Loucy (cell line): ENCODE results near the gene FXYD2.

Source experiments
- EZH2phosphoT487 ChIP-seq: fragments of 200-600 bp; IDR thresholded peaks from 2 replicates; pipeline ENCODE4 v1.6.1; 2018; ENCODE audit warnings: antibody characterized with exemption, mild to moderate bottlenecking, moderate library complexity, borderline replicate concordance
- TF ChIP-seq, protein P1 (sequence below): fragments of 200-600 bp; sonication (generic); conservative IDR thresholded peaks from 2 replicates; pipeline ENCODE4 v1.5.1; 2014; ENCODE audit warnings: mild to moderate bottlenecking, antibody characterized with exemption, low read length

DNA sequence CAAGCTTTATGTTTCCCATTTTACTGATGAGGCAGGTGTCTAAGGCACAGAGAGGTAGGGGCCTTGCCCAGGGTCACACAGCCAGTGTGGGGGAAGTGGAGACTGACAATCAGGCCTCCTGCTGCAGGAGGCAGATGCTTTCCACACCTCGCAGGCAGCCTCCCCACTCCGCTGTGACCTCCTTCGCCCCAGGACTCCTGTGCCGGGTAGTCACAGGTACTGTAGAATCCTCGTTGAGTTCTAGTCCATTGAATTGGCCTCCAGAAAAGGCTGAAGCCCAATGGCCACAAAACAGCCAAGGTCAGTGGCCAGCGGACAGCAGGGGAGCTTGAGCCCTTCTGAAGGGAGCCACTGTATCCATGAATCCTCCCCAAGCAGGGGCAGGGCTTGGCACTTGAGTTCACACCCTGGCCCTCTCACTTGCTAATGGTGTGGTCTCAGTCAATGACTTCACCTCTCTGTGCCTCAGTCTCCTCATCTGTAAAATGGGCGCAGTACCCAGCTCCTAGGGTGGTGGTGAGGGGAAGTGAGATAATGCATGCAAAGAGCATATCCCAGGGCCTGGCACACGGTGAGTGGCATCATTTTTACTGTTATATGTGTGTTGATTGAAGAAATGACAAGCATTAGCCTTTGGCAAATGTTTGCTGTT, 1.1 kb upstream of the FXYD2 start:
- TF ChIP-seq, protein P1, sequence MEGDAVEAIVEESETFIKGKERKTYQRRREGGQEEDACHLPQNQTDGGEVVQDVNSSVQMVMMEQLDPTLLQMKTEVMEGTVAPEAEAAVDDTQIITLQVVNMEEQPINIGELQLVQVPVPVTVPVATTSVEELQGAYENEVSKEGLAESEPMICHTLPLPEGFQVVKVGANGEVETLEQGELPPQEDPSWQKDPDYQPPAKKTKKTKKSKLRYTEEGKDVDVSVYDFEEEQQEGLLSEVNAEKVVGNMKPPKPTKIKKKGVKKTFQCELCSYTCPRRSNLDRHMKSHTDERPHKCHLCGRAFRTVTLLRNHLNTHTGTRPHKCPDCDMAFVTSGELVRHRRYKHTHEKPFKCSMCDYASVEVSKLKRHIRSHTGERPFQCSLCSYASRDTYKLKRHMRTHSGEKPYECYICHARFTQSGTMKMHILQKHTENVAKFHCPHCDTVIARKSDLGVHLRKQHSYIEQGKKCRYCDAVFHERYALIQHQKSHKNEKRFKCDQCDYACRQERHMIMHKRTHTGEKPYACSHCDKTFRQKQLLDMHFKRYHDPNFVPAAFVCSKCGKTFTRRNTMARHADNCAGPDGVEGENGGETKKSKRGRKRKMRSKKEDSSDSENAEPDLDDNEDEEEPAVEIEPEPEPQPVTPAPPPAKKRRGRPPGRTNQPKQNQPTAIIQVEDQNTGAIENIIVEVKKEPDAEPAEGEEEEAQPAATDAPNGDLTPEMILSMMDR, result no peak
- no peak for TF ChIP-seq EZH2phosphoT487
